ENCODE measurements around the gene LPO.

- no peak for TF ChIP-seq CTCF (conservative IDR thresholded peaks at IDR 0.05 in 1 of 2, IDR thresholded peaks at IDR 0.05 in 1 of 2; ENCODE audit: extremely low read depth in 1 of 2, insufficient read depth in 1 of 2, low read depth in 1 of 2, low read length in 2 of 2)
- TF ChIP-seq EZH2 (IDR thresholded peaks at IDR 0.05; ENCODE audit: borderline replicate concordance, low read length), result no peak
Observed at GRCh38 chr17:58276423-58276822, 38.0 kb downstream of the LPO start.
